IMR-90 (cell line): ENCODE results near the gene DOCK9. TPM values are rescaled to one million over a fixed set of nuclear protein-coding genes. Genes with fewer than 3 reads are reported as not detected.
"Not testable (repeated sequence)": the region's sequence is repeated elsewhere in the genome, so short reads cannot be mapped to it uniquely, and the experiment has no call there.

Experiments
- ATAC-seq: fragments of 200-7000 bp; cut with Tn5 transposase; 2 replicates; pipeline ENCODE4 v1.9.1; 2020; ENCODE audit warnings: low read depth, mild to moderate bottlenecking, moderate library complexity
- BruUV-seq: library from RNA; stranded (reverse); fragments of 400-500 nt; replicated peaks from 2 replicates; lab custom pipeline; 2021; lab: Mats Ljungman, UMichigan
- CTCF ChIA-PET: fragments of 300-600 bp; formaldehyde crosslinking; extraction: SDS; loops from one replicate; lab custom pipeline; 2021; ENCODE audit warnings: antibody characterized with exemption; lab: Yijun Ruan, JAX
- POLR2A ChIA-PET: fragments of 300-600 bp; sonication (Branson Sonifier 250); formaldehyde crosslinking; loops from one replicate; lab custom pipeline; 2022; ENCODE audit warnings: antibody characterized with exemption; ENCODE audit not compliant: unreplicated experiment; lab: Charles Lee
- DNase-seq: peaks from one replicate; pipeline ENCODE4 v3.0.0; 2013
- H2AFZ ChIP-seq: replicated peaks from 2 replicates; pipeline ENCODE3; 2013; ENCODE audit warnings: low read length, mild to moderate bottlenecking; ENCODE audit not compliant: poor library complexity
- H2AK5ac ChIP-seq: 2 replicates; pipeline ENCODE4 v1.6.1; 2013; ENCODE audit warnings: low read depth, low read length, inconsistent platforms
- H2AK9ac ChIP-seq: replicated peaks from 2 replicates; pipeline ENCODE3; 2013; ENCODE audit warnings: mild to moderate bottlenecking, low read depth, low read length, moderate library complexity; ENCODE audit not compliant: poor library complexity
- H2BK120ac ChIP-seq: 2 replicates; pipeline ENCODE4 v1.6.1; 2013; ENCODE audit warnings: low read depth, low read length, inconsistent platforms
- H2BK15ac ChIP-seq: 3 replicates; pipeline ENCODE4 v1.6.1; 2013; ENCODE audit warnings: low read depth, low read length, inconsistent platforms
- H2BK20ac ChIP-seq: 2 replicates; pipeline ENCODE4 v1.6.1; 2013; ENCODE audit warnings: low read depth, mild to moderate bottlenecking, inconsistent platforms, low read length, moderate library complexity
- H2BK5ac ChIP-seq: 2 replicates; pipeline ENCODE4 v1.6.1; 2013; ENCODE audit warnings: mild to moderate bottlenecking, low read depth, low read length, inconsistent platforms; ENCODE audit not compliant: poor library complexity, severe bottlenecking
- H3K14ac ChIP-seq: replicated peaks from 2 replicates; pipeline ENCODE4 v1.6.1; 2013; ENCODE audit warnings: low read depth, low read length, inconsistent platforms
- H3K18ac ChIP-seq: 2 replicates; pipeline ENCODE4 v1.6.1; 2013; ENCODE audit warnings: low read depth, low read length, control low read depth
- H3K23ac ChIP-seq: 2 replicates; pipeline ENCODE4 v1.6.1; 2013; ENCODE audit warnings: low read depth, low read length, inconsistent platforms
- H3K27ac ChIP-seq: 2 replicates; pipeline ENCODE4 v1.5.1; 2013; ENCODE audit warnings: mild to moderate bottlenecking, control low read depth, low read length; ENCODE audit not compliant: insufficient read depth
- H3K27me3 ChIP-seq: 2 replicates; pipeline ENCODE4 v1.6.1; 2013; ENCODE audit warnings: low read length; ENCODE audit not compliant: control insufficient read depth, insufficient read depth
- H3K36me3 ChIP-seq: 2 replicates; pipeline ENCODE4 v1.6.1; 2013; ENCODE audit warnings: low read length, mixed read lengths; ENCODE audit not compliant: control insufficient read depth, insufficient read depth
- H3K4ac ChIP-seq: 2 replicates; pipeline ENCODE4 v1.6.1; 2013; ENCODE audit warnings: low read depth, low read length, inconsistent platforms
- H3K4me1 ChIP-seq: 2 replicates; pipeline ENCODE4 v1.6.1; 2013; ENCODE audit warnings: low read length, mixed read lengths; ENCODE audit not compliant: control insufficient read depth, insufficient read depth
- H3K4me2 ChIP-seq: 2 replicates; pipeline ENCODE4 v1.6.1; 2013; ENCODE audit warnings: low read depth, mild to moderate bottlenecking, control low read depth, low read length, moderate library complexity
- H3K4me3 ChIP-seq: 2 replicates; pipeline ENCODE4 v1.5.1; 2013; ENCODE audit warnings: low read depth, mild to moderate bottlenecking, control low read depth, low read length, moderate library complexity; ENCODE audit not compliant: insufficient read depth
- H3K56ac ChIP-seq: 2 replicates; pipeline ENCODE4 v1.6.1; 2013; ENCODE audit warnings: low read length, inconsistent platforms; ENCODE audit not compliant: insufficient read depth; ENCODE audit errors: extremely low read depth
- H3K79me1 ChIP-seq, 2 experiments: 2 replicates each; pipeline ENCODE4 v1.6.1; 2013; ENCODE audit warnings: low read length in 2 of 2, inconsistent platforms in 1 of 2, low read depth in 1 of 2
- H3K9ac ChIP-seq: 2 replicates; pipeline ENCODE4 v1.6.1; 2013; ENCODE audit warnings: low read depth, low read length, control low read depth
- H3K9me1 ChIP-seq: 2 replicates; pipeline ENCODE4 v1.6.1; 2013; ENCODE audit warnings: low read length, inconsistent platforms; ENCODE audit not compliant: insufficient read depth
- H3K9me3 ChIP-seq: 2 replicates; pipeline ENCODE4 v1.6.1; 2013; ENCODE audit warnings: low read length; ENCODE audit not compliant: control insufficient read depth, insufficient read depth
- H4K20me1 ChIP-seq: 2 replicates; pipeline ENCODE4 v1.6.1; 2013; ENCODE audit warnings: low read length, inconsistent platforms; ENCODE audit not compliant: insufficient read depth
- H4K5ac ChIP-seq: 2 replicates; pipeline ENCODE4 v1.6.1; 2013; ENCODE audit warnings: mild to moderate bottlenecking, low read depth, low read length, control low read depth
- H4K8ac ChIP-seq, 2 experiments: 2 replicates each; pipeline ENCODE4 v1.6.1; 2013; ENCODE audit warnings: low read depth in 2 of 2, low read length in 2 of 2, control low read depth in 1 of 2, inconsistent platforms in 1 of 2
- H4K91ac ChIP-seq: 2 replicates; pipeline ENCODE4 v1.6.1; 2013; ENCODE audit warnings: low read depth, low read length, inconsistent platforms; ENCODE audit not compliant: insufficient read depth
- CEBPB ChIP-seq: IDR thresholded peaks from 2 replicates; pipeline ENCODE4 v1.6.1; 2012; ENCODE audit warnings: low read depth, low read length, improper control_type of control experiment
- CHD1 ChIP-seq: IDR thresholded peaks from 2 replicates; pipeline ENCODE4 v1.6.1; 2012; ENCODE audit warnings: low read depth, low read length, improper control_type of control experiment
- SMC3 ChIP-seq: fragments of 150-350 bp; IDR thresholded peaks from 2 replicates; pipeline ENCODE4 v1.6.1; 2016; ENCODE audit warnings: low read depth, mild to moderate bottlenecking, antibody characterized with exemption, low read length, moderate library complexity
- WGBS, 2 experiments: methylation state at CpG; one replicate each; pipeline versions ENCODE4 v1.1.5 to v1.1.7; 2013; ENCODE audit warnings: missing lambda C conversion rate in 2 of 2; ENCODE audit not compliant: insufficient read length in 1 of 2; ENCODE audit errors: extremely low coverage in 2 of 2; 5-methylcytosine and 5-hydroxymethylcytosine counted together
- dilution Hi-C: fragments of 300-500 bp; cut with HindIII; formaldehyde crosslinking; loops from one replicate; pipeline ENCODE4 v1.14.3; 2018; ENCODE audit warnings: low sequenced_read_pairs; ENCODE audit not compliant: unreplicated experiment
- in situ Hi-C: fragments of 300-500 bp; cut with MboI; formaldehyde crosslinking; loops from 3 replicates; pipeline ENCODE4 v1.14.3; 2019; ENCODE audit warnings: low sequenced_read_pairs, inconsistent platforms, mixed read lengths
- intact Hi-C: fragments of 100-400 bp; cut with micrococcal nuclease; formaldehyde crosslinking; loops from 2 replicates; pipeline ENCODE4 v1.10.0; 2022
- polyA plus RNA-seq, 3 experiments: library from polyadenylated mRNA; depleted of rRNA; stranded (reverse); fragments of >200 nt; gene quantifications; 2 replicates each; pipeline ENCODE4 v1.2.3, GENCODE V29; 2012; ENCODE audit warnings: low replicate concordance in 1 of 3
- total RNA-seq: library from RNA; depleted of rRNA; stranded (reverse); fragments of >200 nt; gene quantifications from 2 replicates; pipeline ENCODE4 v1.2.3, GENCODE V29; 2012
- TF ChIP-seq, protein P1 (sequence below): fragments of 150-350 bp; IDR thresholded peaks from 2 replicates; pipeline ENCODE4 v1.6.1; 2017; ENCODE audit warnings: mild to moderate bottlenecking, antibody characterized with exemption, low read length, low read depth

DOCK9 gene
- total and polyA plus RNA-seq, 2 of the 4 experiments (the other 2 are of a cell fraction): 4.8 to 7.2 TPM

DNA sequence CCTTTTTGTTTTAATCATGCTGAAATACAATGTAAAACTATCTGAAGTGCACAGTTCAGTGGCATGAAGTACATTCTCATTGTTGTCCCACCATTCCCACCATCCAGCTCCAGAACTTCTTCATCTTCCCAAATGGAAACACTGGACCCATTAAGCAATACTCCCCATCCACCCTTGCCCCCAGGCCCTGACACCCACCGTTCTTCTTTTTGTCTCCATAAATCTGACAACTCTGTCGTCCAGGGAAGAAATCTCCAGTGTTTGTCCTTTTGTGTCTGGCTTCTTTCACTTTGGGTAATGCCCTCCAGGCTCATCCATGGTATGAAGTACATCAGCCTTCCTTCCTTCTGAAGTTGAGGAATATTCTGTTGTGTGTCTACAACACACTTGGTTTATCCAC is 222.7 kb downstream of the DOCK9 start:
- H3K18ac ChIP-seq: no peak overlapping the region
- no peak overlapping the region for H3K56ac ChIP-seq
- H3K4me1 ChIP-seq: no peaks in the 10 kb centered on the region; the same call in 1 of the 2 replicates
- no peak overlapping the region for H3K4me3 ChIP-seq
- H4K20me1 ChIP-seq: no peaks in the 10 kb centered on the region
- DNase-seq (no peak), ATAC-seq (no peak)
- no peak overlapping the region for H3K4ac ChIP-seq
- no peak overlapping the region for H2BK15ac ChIP-seq
- ChIA-PET CTCF (no interaction called here), POLR2A (no interaction called here)
- H3K27ac ChIP-seq: no peak overlapping the region
- H4K91ac ChIP-seq: no peak overlapping the region
- H3K14ac ChIP-seq: no peak overlapping the region
- intact Hi-C loops (no loop called here), dilution Hi-C loops (no loop called here), in situ Hi-C loops (no loop called here)
- H3K9me3 ChIP-seq: peaks cover 9% of the 10 kb centered on the region
- no peak overlapping the region for H3K9ac ChIP-seq
- BruUV-seq: no TSS peak
- H4K8ac ChIP-seq: no peak overlapping the region
- H2AK9ac ChIP-seq: no peak overlapping the region
- no peak overlapping the region for H3K4me2 ChIP-seq
- TF ChIP-seq CEBPB: no peak
- no peak for TF ChIP-seq CHD1
- TF ChIP-seq SMC3: no peak
- TF ChIP-seq, protein P1, sequence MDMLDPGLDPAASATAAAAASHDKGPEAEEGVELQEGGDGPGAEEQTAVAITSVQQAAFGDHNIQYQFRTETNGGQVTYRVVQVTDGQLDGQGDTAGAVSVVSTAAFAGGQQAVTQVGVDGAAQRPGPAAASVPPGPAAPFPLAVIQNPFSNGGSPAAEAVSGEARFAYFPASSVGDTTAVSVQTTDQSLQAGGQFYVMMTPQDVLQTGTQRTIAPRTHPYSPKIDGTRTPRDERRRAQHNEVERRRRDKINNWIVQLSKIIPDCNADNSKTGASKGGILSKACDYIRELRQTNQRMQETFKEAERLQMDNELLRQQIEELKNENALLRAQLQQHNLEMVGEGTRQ: no peak
- no peaks in the 10 kb centered on the region for H3K9me1 ChIP-seq
- no CpG with 5 or more reads among the region's 2 CpGs for WGBS, 2 experiments
- H3K79me1 ChIP-seq: no peaks in the 10 kb centered on the region
- H3K36me3 ChIP-seq: no peaks in the 10 kb centered on the region; the same call in 1 of the 2 replicates
- H3K23ac ChIP-seq: no peak overlapping the region
- no peak overlapping the region for H4K5ac ChIP-seq
- H2BK5ac ChIP-seq: no peak overlapping the region
- H3K27me3 ChIP-seq: peaks cover 37% of the 10 kb centered on the region
- H2BK20ac ChIP-seq: no peak overlapping the region
- H2BK120ac ChIP-seq: no peak overlapping the region
- H2AK5ac ChIP-seq: no peak overlapping the region
- no peak overlapping the region for H2AFZ ChIP-seq

DNA sequence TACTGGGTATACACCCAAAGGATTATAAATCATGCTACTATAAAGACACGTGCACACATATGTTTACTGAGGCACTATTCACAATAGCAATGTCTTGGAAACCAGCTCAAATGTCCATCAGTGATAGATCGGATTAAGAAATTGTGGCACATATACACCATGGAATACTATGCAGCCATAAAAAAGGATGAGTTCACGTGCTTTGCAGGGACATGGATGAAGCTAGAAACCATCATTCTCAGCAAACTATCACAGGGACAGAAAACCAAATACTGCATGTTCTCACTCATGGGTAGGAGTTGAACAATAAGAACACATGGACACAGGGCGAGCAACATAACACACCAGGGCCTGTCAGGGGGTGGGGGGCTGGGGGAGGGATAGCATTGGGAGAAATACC is 223.4 kb downstream of the DOCK9 start:
- H2AK5ac ChIP-seq, H2BK20ac ChIP-seq, H2BK15ac ChIP-seq, H3K9me1 ChIP-seq, H2AFZ ChIP-seq, H2BK120ac ChIP-seq, H3K4ac ChIP-seq, H4K20me1 ChIP-seq, intact Hi-C loops, in situ Hi-C loops, H3K36me3 ChIP-seq, CTCF ChIA-PET, H4K8ac ChIP-seq, H3K23ac ChIP-seq, H3K14ac ChIP-seq, H3K4me1 ChIP-seq, H3K18ac ChIP-seq, H3K79me1 ChIP-seq, H3K9me3 ChIP-seq, H3K9ac ChIP-seq, BruUV-seq, H3K56ac ChIP-seq, DNase-seq, H3K4me3 ChIP-seq, H4K91ac ChIP-seq, H3K4me2 ChIP-seq, dilution Hi-C loops, ATAC-seq, H3K27ac ChIP-seq, H4K5ac ChIP-seq, POLR2A ChIA-PET, H2AK9ac ChIP-seq, H2BK5ac ChIP-seq: not testable (repeated sequence)
- 60% methylated on average over 1 of the region's 4 CpGs; no CpG with 5 or more reads in 1 of the 2 experiments for WGBS, 2 experiments
- peaks cover 40% of the 10 kb centered on the region for H3K27me3 ChIP-seq
